Stimulated activated CD4-positive, alpha-beta T cell treated with anti-CD3 and anti-CD28 coated beads, Interleukin-4, amount 100 ng/mL, for 4 hours (primary cell): ENCODE results near the gene ACAT1.
"Not testable (repeated sequence)": the region's sequence is repeated elsewhere in the genome, so short reads cannot be mapped to it uniquely, and the experiment has no call there.

Experiments used
- DNase-seq, 2 experiments: peaks; one replicate each; pipeline ENCODE4 v3.0.0-alpha.2; 2020

Gene ACAT1

GRCh38 chr11:108121274-108122155, at the start of gene ACAT1:
Gene ACAT1 (plus strand): TSS chr11:108121567. CDS start chr11:108121607, 40 bp downstream.
- peak; percentile 92 to 97 for DNase-seq

- DNase-seq: no peak
Measured at GRCh38 chr11:108084811-108085210, 36.6 kb upstream of the ACAT1 start.

GRCh38 chr11:108085672-108086071, 35.7 kb upstream of the ACAT1 start:
- no peak for DNase-seq

- no peak for DNase-seq
Measured at GRCh38 chr11:108092134-108092533, 29.2 kb upstream of the ACAT1 start.

GRCh38 chr11:108093128-108093904, 28.1 kb upstream of the ACAT1 start:
- DNase-seq: no peak

GRCh38 chr11:108097179-108097578, 24.2 kb upstream of the ACAT1 start:
- DNase-seq: no peak

- no peak for DNase-seq
Measured at GRCh38 chr11:108101090-108101775, 20.1 kb upstream of the ACAT1 start.

GRCh38 chr11:108111126-108111525, 10.2 kb upstream of the ACAT1 start:
- DNase-seq: no peak

- no peak for DNase-seq
Measured at GRCh38 chr11:108112057-108112456, 9.3 kb upstream of the ACAT1 start.

GRCh38 chr11:108115500-108116140, 5.7 kb upstream of the ACAT1 start:
- DNase-seq: no peak

GRCh38 chr11:108117746-108118371, 3.5 kb upstream of the ACAT1 start:
- no peak for DNase-seq

- DNase-seq: not testable (repeated sequence)
Measured at GRCh38 chr11:108120936-108121273, 462 bp upstream of the ACAT1 start.

- DNase-seq: no peak
Measured at GRCh38 chr11:108122166-108122628, 830 bp downstream of the ACAT1 start.

- no peak for DNase-seq
Measured at GRCh38 chr11:108125096-108125495, 3.7 kb downstream of the ACAT1 start.

GRCh38 chr11:108128772-108129171, 7.4 kb downstream of the ACAT1 start:
- no peak for DNase-seq

GRCh38 chr11:108131993-108132392, 10.6 kb downstream of the ACAT1 start:
- no peak for DNase-seq

- DNase-seq: not testable (repeated sequence)
Measured at GRCh38 chr11:108132993-108133538, 11.7 kb downstream of the ACAT1 start.

- peak in 1 of 2 experiments; percentile 38 for DNase-seq
Measured at GRCh38 chr11:108135845-108136544, 14.6 kb downstream of the ACAT1 start.

GRCh38 chr11:108137212-108137611, 15.8 kb downstream of the ACAT1 start:
- DNase-seq: no peak

- DNase-seq: no peak
Measured at GRCh38 chr11:108142304-108142703, 20.9 kb downstream of the ACAT1 start.

GRCh38 chr11:108144615-108145014, 23.2 kb downstream of the ACAT1 start:
- DNase-seq: no peak
